WERI-Rb-1 (cell line): ENCODE data around the gene ATP8B3.

Experiments
- DNase-seq: peaks from one replicate; pipeline ENCODE4 v3.0.0-alpha.2; 2020
- H3K27ac ChIP-seq: fragments of 250-450 bp; sonication (Bioruptor Pico); 2 replicates; pipeline ENCODE4 v1.5.1; 2020; ENCODE audit warnings: mild to moderate bottlenecking, moderate library complexity
- H3K27me3 ChIP-seq: fragments of 250-450 bp; sonication (Bioruptor Pico); 2 replicates; pipeline ENCODE4 v1.5.1; 2021; ENCODE audit warnings: mild to moderate bottlenecking, low read depth, moderate library complexity; ENCODE audit not compliant: insufficient read depth, severe bottlenecking
- H3K36me3 ChIP-seq: fragments of 250-450 bp; sonication (Bioruptor Pico); 2 replicates; pipeline ENCODE4 v1.5.1; 2020; ENCODE audit warnings: mild to moderate bottlenecking, moderate library complexity
- H3K4me3 ChIP-seq: 2 replicates; pipeline ENCODE4 v1.5.1; 2011; ENCODE audit warnings: low read depth, mild to moderate bottlenecking, control low read depth, low read length
- H3K9me3 ChIP-seq: fragments of 250-450 bp; sonication (Bioruptor Pico); 2 replicates; pipeline ENCODE4 v1.5.1; 2021; ENCODE audit warnings: mild to moderate bottlenecking, moderate library complexity; ENCODE audit not compliant: severe bottlenecking
- CTCF ChIP-seq: IDR thresholded peaks from 2 replicates; pipeline ENCODE4 v1.5.1; 2011; ENCODE audit warnings: low read depth, mild to moderate bottlenecking, control low read depth, inconsistent platforms, low read length

Gene ATP8B3

GRCh38 chr19:1807695-1808394 is 4.2 kb downstream of the ATP8B3 start:
- Histone ChIP-seq H3K9me3 (no peaks in the 10 kb centered on the region), H3K27ac (no peak overlapping the region), H3K36me3 (no peaks in the 10 kb centered on the region), H3K27me3 (no peaks in the 10 kb centered on the region), H3K4me3 (no peak overlapping the region)
- DNase-seq = no peak
- no peak for TF ChIP-seq CTCF

GRCh38 chr19:1807030-1807694 is 4.9 kb downstream of the ATP8B3 start:
- no peaks in the 10 kb centered on the region for H3K9me3 ChIP-seq
- no peaks in the 10 kb centered on the region for H3K27me3 ChIP-seq
- no peaks in the 10 kb centered on the region for H3K36me3 ChIP-seq
- no peak for DNase-seq
- no peak overlapping the region for H3K27ac ChIP-seq
- no peak for TF ChIP-seq CTCF
- H3K4me3 ChIP-seq = no peak overlapping the region

- no peak for DNase-seq
Measured at GRCh38 chr19:1806184-1807029, 5.7 kb downstream of the ATP8B3 start.

GRCh38 chr19:1805401-1806183 is 6.5 kb downstream of the ATP8B3 start:
- DNase-seq = no peak
- Histone ChIP-seq H3K9me3 (no peaks in the 10 kb centered on the region), H3K27me3 (no peaks in the 10 kb centered on the region), H3K4me3 (no peak overlapping the region), H3K36me3 (no peaks in the 10 kb centered on the region), H3K27ac (no peak overlapping the region)
- TF ChIP-seq CTCF = no peak

More at GRCh38 chr19:1806184-1807029, 5.7 kb downstream of the ATP8B3 start:
- no peak overlapping the region for H3K27ac ChIP-seq
- no peak for TF ChIP-seq CTCF
- H3K36me3 ChIP-seq = no peaks in the 10 kb centered on the region
- H3K27me3 ChIP-seq = no peaks in the 10 kb centered on the region
- no peaks in the 10 kb centered on the region for H3K9me3 ChIP-seq
- H3K4me3 ChIP-seq = no peak overlapping the region

GRCh38 chr19:1804858-1805257 is 7.2 kb downstream of the ATP8B3 start:
- H3K27ac ChIP-seq = no peak overlapping the region
- H3K9me3 ChIP-seq = no peaks in the 10 kb centered on the region
- no peak for TF ChIP-seq CTCF
- no peaks in the 10 kb centered on the region for H3K36me3 ChIP-seq
- no peaks in the 10 kb centered on the region for H3K27me3 ChIP-seq
- no peak overlapping the region for H3K4me3 ChIP-seq
- no peak for DNase-seq
